Choroid plexus epithelial cell (primary cell): Measurements from ENCODE around the gene ADISSP.

ENCODE experiments used
- DNase-seq: peaks from one replicate; pipeline ENCODE4 v3.0.0-alpha.2; 2010; ENCODE audit warnings: low read depth
- H3K4me3 ChIP-seq: 2 replicates; pipeline ENCODE4 v1.5.1; 2011; ENCODE audit warnings: low read depth, mild to moderate bottlenecking, control low read depth, low read length, moderate library complexity
- CTCF ChIP-seq: conservative IDR thresholded peaks from 2 replicates; pipeline ENCODE4 v1.5.1; 2011; ENCODE audit warnings: low read depth, mild to moderate bottlenecking, control low read depth, inconsistent platforms, low read length, moderate library complexity

The ADISSP gene

GRCh38 chr20:3729811-3730540 is 37.6 kb downstream of the ADISSP start:
- no peak overlapping the region for H3K4me3 ChIP-seq
- no peak for DNase-seq
- no peak for TF ChIP-seq CTCF

DNA sequence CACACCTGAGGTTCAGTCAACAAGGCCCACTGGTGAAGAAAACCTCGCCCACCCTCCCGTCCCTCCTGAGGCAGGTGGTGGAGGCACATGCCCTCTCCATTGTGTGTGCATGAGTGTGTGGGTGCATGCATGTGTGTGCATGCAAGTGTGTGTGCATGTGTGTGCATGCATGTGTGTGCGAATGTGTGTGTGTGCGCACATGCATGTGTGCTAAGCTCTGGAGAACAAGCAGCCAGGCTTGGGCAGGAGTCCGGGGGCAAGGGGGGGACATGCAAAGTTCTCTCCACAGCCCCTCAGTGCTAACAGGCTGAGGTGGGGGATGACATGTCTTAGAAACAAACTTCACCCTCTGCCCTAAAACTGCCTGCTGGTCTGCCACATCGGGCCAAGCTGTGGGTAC is 38.2 kb downstream of the ADISSP start:
- DNase-seq, result no peak
- TF ChIP-seq CTCF, result no peak
- H3K4me3 ChIP-seq, result no peak overlapping the region

- no peak for DNase-seq
- no peak overlapping the region for H3K4me3 ChIP-seq
- no peak for TF ChIP-seq CTCF
Observed at GRCh38 chr20:3728876-3729275, 38.7 kb downstream of the ADISSP start.

DNA sequence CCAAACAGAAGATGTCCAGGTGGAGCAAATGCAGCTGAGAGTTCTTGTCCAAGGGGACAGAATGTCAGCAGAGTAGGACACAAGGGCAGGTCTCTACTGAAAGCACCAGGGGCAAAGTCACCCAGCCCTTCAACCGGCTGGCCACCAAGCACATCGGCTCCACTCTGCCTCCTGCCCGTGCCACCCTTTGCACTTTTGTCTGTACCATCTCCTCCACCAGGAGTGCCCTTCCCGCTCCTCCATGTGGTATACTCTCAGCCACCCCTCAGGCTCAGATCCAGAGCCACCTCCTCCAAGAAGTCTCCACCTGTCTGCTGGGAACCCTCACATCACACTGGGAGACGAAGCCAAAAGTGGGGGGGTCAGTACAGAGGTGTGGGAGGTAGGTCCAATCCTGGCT is 39.2 kb downstream of the ADISSP start:
- TF ChIP-seq CTCF, result no peak
- DNase-seq, result no peak
- H3K4me3 ChIP-seq, result no peak overlapping the region

- DNase-seq, result peak; percentile 24
- TF ChIP-seq CTCF, result peak; percentile 25
- H3K4me3 ChIP-seq, result no peak overlapping the region
Observed at GRCh38 chr20:3727401-3728021, 40.0 kb downstream of the ADISSP start.

DNA sequence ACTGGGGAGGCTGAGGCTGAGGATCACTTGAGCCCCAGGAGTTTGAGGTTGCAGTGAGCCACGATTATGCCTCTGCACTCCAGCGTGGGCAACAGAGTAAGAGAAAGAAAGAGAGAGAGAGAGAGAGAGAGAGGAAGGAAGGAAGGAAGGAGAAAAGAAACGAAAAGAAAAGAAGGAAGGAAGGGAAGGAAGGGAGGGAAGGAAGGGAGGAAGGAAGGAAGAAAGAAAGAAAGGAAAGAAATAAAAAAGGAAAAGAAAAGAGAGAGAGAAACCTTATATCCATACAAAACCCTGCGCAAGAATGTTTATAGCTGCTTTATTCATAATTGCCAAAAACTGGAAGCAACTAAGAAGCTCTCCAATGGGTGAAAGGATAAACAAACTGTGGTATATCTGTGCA is 43.2 kb downstream of the ADISSP start:
- no peak overlapping the region for H3K4me3 ChIP-seq
- DNase-seq, result no peak
- no peak for TF ChIP-seq CTCF

DNA sequence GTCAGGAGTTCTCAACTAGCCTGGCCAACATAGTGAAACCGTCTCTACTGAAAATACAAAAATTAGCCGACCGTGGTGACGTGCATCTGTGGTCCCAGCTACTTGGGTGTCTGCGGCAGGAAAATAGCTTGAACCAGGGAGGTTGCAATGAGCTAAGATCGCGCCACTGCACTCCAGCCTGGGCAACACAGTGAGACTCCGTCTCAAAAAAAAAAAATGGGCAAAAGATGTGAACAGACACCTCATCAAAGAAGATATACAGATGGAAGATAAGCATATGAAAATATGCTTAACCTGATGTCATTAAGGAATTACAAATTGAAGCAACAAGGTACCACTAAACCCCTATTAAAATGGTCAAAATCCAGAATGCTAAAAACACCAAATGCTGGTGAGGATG is 44.3 kb downstream of the ADISSP start:
- DNase-seq, result no peak
- no peak overlapping the region for H3K4me3 ChIP-seq
- no peak for TF ChIP-seq CTCF
